Esophagus squamous epithelium (tissue), 4 donors: ENCODE data around the gene MEGF10.

Source experiments
- POLR2A ChIP-seq, 4 donors: fragments of 450-650 bp; IDR thresholded peaks; one replicate each; pipeline ENCODE4 v1.6.1; 2017; ENCODE audit warnings: antibody characterized with exemption in 4 of 4, mild to moderate bottlenecking in 4 of 4, moderate library complexity in 3 of 4
- TF ChIP-seq, protein P1 (sequence below), 6 experiments: fragments of 450-650 bp in 4 of 6; fragments of 200-600 bp in 2 of 6; sonication (generic) in 2 of 6; IDR thresholded peaks; one replicate each; pipeline ENCODE4 v1.5.1; 2016 to 2019; ENCODE audit warnings: antibody characterized with exemption in 6 of 6, mild to moderate bottlenecking in 4 of 6, moderate library complexity in 4 of 6

DNA sequence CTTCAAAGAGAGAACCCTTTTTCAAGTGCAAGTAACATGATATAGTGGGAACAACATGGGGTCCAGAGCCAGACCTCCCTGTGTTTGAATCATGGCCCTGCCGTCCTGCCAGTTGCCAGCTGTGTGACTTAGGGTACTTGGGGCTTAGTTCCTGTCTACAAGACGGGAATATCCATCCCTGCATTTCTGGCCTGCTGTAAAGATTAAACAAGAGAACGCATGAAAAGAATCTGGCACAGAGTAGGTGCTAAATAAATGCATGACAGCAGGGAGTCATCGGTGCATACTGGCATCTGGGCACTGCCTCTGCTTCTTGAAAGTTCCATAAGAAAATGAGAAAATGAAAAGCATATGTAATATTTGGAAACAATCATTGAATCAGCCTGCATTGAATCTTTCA, 149.0 kb downstream of the MEGF10 start:
- TF ChIP-seq, protein P1, sequence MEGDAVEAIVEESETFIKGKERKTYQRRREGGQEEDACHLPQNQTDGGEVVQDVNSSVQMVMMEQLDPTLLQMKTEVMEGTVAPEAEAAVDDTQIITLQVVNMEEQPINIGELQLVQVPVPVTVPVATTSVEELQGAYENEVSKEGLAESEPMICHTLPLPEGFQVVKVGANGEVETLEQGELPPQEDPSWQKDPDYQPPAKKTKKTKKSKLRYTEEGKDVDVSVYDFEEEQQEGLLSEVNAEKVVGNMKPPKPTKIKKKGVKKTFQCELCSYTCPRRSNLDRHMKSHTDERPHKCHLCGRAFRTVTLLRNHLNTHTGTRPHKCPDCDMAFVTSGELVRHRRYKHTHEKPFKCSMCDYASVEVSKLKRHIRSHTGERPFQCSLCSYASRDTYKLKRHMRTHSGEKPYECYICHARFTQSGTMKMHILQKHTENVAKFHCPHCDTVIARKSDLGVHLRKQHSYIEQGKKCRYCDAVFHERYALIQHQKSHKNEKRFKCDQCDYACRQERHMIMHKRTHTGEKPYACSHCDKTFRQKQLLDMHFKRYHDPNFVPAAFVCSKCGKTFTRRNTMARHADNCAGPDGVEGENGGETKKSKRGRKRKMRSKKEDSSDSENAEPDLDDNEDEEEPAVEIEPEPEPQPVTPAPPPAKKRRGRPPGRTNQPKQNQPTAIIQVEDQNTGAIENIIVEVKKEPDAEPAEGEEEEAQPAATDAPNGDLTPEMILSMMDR (IDR thresholded peaks at IDR 0.05) = no peak
- TF ChIP-seq POLR2A (IDR thresholded peaks at IDR 0.05) = no peak
